ENCODE results near the gene ADNP2. TPM values are rescaled to one million over a fixed set of nuclear protein-coding genes. Genes with fewer than 3 reads are reported as not detected.

The ADNP2 gene
- total and polyA plus RNA-seq, 2 donors from 2014 or later, result 6.0 to 21.1 TPM

GRCh38 chr18:80148326-80149199 is 39.5 kb downstream of the ADNP2 start:
- no peak for TF ChIP-seq CTCF (IDR thresholded peaks at IDR 0.05; ENCODE audit: borderline replicate concordance, extremely low read depth, insufficient read depth)
- Histone ChIP-seq H3K27ac (ENCODE audit: low read depth in 2 of 2, low read length in 2 of 2) (peak overlapping the region; percentile 51 to 61), H3K9ac (ENCODE audit: low read length in 3 of 3) (peak overlapping the region; percentile 66 to 81 (median 76)), H3K27me3 (ENCODE audit: control insufficient read depth, insufficient read depth, low read length) (no peaks in the 10 kb centered on the region), H3K4me3 (ENCODE audit: low read length in 3 of 3) (peak overlapping the region; percentile 81 to 90 (median 88)), H3K9me3 (ENCODE audit: control insufficient read depth in 2 of 3, insufficient read depth in 1 of 3, low read length in 3 of 3) (no peaks in the 10 kb centered on the region), H3K4me1 (ENCODE audit: control insufficient read depth in 2 of 3, insufficient read depth in 2 of 3, low read depth in 1 of 3, low read length in 3 of 3) (no peaks in the 10 kb centered on the region), H3K36me3 (ENCODE audit: control insufficient read depth in 2 of 3, insufficient read depth in 3 of 3, low read length in 3 of 3) (peaks cover 0 to 2% (median 0%) of the 10 kb centered on the region in 3 donors)
- FAIRE-seq (no peak), DNase-seq (peak in 2 of 5 donors; percentile 19 to 24)
- intact Hi-C loops (cut with DNase I), result no loop called here

DNA sequence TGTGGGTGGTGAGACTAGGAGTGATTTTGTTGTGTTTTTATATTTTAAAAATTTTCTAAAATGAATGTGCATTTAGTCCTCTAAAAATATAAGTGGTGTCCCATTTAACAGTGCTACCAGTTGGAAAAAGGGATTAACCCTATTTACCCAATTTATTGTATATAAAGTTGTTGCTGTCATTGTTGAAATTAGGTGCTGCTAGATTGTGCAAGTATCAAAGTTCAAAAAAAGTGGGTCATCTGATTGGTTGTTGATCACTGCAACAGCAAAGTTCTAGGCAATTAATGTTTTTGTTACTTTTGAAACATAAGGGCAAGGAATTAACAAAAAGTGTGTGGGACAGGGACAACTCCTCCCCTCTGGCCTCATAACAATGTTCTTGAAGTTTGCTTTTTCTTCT is 40.6 kb downstream of the ADNP2 start:
- no peak overlapping the region for H3K9ac ChIP-seq (ENCODE audit: low read length in 3 of 3)
- FAIRE-seq, result no peak
- no peak overlapping the region for H3K4me3 ChIP-seq (ENCODE audit: low read length in 3 of 3)
- no peak overlapping the region for H3K27ac ChIP-seq (ENCODE audit: low read depth in 2 of 2, low read length in 2 of 2)
- no peak for DNase-seq
- TF ChIP-seq CTCF (IDR thresholded peaks at IDR 0.05; ENCODE audit: borderline replicate concordance, extremely low read depth, insufficient read depth), result no peak
- H3K36me3 ChIP-seq (ENCODE audit: control insufficient read depth in 2 of 3, insufficient read depth in 3 of 3, low read length in 3 of 3), result peaks cover 0 to 2% (median 0%) of the 10 kb centered on the region in 3 donors
- no peaks in the 10 kb centered on the region for H3K4me1 ChIP-seq (ENCODE audit: control insufficient read depth in 2 of 3, insufficient read depth in 2 of 3, low read depth in 1 of 3, low read length in 3 of 3)
- intact Hi-C loops (cut with DNase I), result no loop called here
- H3K27me3 ChIP-seq (ENCODE audit: control insufficient read depth, insufficient read depth, low read length), result no peaks in the 10 kb centered on the region
- no peaks in the 10 kb centered on the region for H3K9me3 ChIP-seq (ENCODE audit: control insufficient read depth in 2 of 3, insufficient read depth in 1 of 3, low read length in 3 of 3)

GRCh38 chr18:80154293-80154692 is 45.2 kb downstream of the ADNP2 start:
- H3K4me1 ChIP-seq (ENCODE audit: control insufficient read depth in 2 of 3, insufficient read depth in 2 of 3, low read depth in 1 of 3, low read length in 3 of 3), result no peaks in the 10 kb centered on the region
- H3K9ac ChIP-seq (ENCODE audit: low read length in 3 of 3), result no peak overlapping the region
- no peak overlapping the region for H3K4me3 ChIP-seq (ENCODE audit: low read length in 3 of 3)
- peaks cover 0 to 2% (median 0%) of the 10 kb centered on the region in 3 donors for H3K36me3 ChIP-seq (ENCODE audit: control insufficient read depth in 2 of 3, insufficient read depth in 3 of 3, low read length in 3 of 3)
- DNase-seq (no peak), FAIRE-seq (no peak)
- intact Hi-C loops (cut with DNase I), result no loop called here
- H3K27ac ChIP-seq (ENCODE audit: low read depth in 2 of 2, low read length in 2 of 2), result no peak overlapping the region
- H3K9me3 ChIP-seq (ENCODE audit: control insufficient read depth in 2 of 3, insufficient read depth in 1 of 3, low read length in 3 of 3), result no peaks in the 10 kb centered on the region
- H3K27me3 ChIP-seq (ENCODE audit: control insufficient read depth, insufficient read depth, low read length), result no peaks in the 10 kb centered on the region
- TF ChIP-seq CTCF (IDR thresholded peaks at IDR 0.05; ENCODE audit: borderline replicate concordance, extremely low read depth, insufficient read depth), result peak; percentile 19
